Measurements from ENCODE around the gene PCDHB5.
"Not testable (repeated sequence)": the region's sequence is repeated elsewhere in the genome, so short reads cannot be mapped to it uniquely, and the experiment has no call there.

PCDHB5 gene

GRCh38 chr5:141135718-141136266 lies 786 bp downstream of the PCDHB5 start:
- no peak overlapping the region for H3K4me3 Mint-ChIP-seq
- H3K4me1 Mint-ChIP-seq = peaks cover 4% of the 10 kb centered on the region
- H3K36me3 Mint-ChIP-seq = peaks cover 10% of the 10 kb centered on the region
- H3K27ac Mint-ChIP-seq = no peak overlapping the region
- H3K9me3 Mint-ChIP-seq = peaks cover 28% of the 10 kb centered on the region
- peaks cover 23% of the 10 kb centered on the region for H3K27me3 Mint-ChIP-seq

- not testable (repeated sequence) for H3K4me3 Mint-ChIP-seq, H3K36me3 Mint-ChIP-seq, H3K27ac Mint-ChIP-seq, H3K4me1 Mint-ChIP-seq
- peaks cover 28% of the 10 kb centered on the region for H3K9me3 Mint-ChIP-seq
- peaks cover 25% of the 10 kb centered on the region for H3K27me3 Mint-ChIP-seq
Measured at GRCh38 chr5:141137346-141137745, 2.3 kb downstream of the PCDHB5 start.

- Mint-ChIP-seq H3K36me3 (peaks cover 13% of the 10 kb centered on the region), H3K27ac (no peak within 1 kb of the TSS), H3K4me3 (peak within 1 kb of the TSS; percentile 34), H3K4me1 (peaks cover 4% of the 10 kb centered on the region), H3K27me3 (peaks cover 43% of the 10 kb centered on the region), H3K9me3 (peaks cover 22% of the 10 kb centered on the region)
Measured at GRCh38 chr5:141149812-141150211, 14.8 kb downstream of the PCDHB5 start, which contains the start of gene PCDHB6. Gene PCDHB6 (plus strand): TSS chr5:141150057. CDS start chr5:141150258, 201 bp downstream.

- peaks cover 22% of the 10 kb centered on the region for H3K9me3 Mint-ChIP-seq
- no peak overlapping the region for H3K27ac Mint-ChIP-seq
- peaks cover 4% of the 10 kb centered on the region for H3K4me1 Mint-ChIP-seq
- H3K36me3 Mint-ChIP-seq = peaks cover 13% of the 10 kb centered on the region
- H3K27me3 Mint-ChIP-seq = peaks cover 42% of the 10 kb centered on the region
- H3K4me3 Mint-ChIP-seq = peak overlapping the region; percentile 34
Measured at GRCh38 chr5:141150224-141150992, 15.4 kb downstream of the PCDHB5 start.

- H3K27ac Mint-ChIP-seq = no peak overlapping the region
- H3K9me3 Mint-ChIP-seq = peaks cover 22% of the 10 kb centered on the region
- H3K27me3 Mint-ChIP-seq = peaks cover 45% of the 10 kb centered on the region
- H3K36me3 Mint-ChIP-seq = peaks cover 14% of the 10 kb centered on the region
- no peak overlapping the region for H3K4me3 Mint-ChIP-seq
- peaks cover 4% of the 10 kb centered on the region for H3K4me1 Mint-ChIP-seq
Measured at GRCh38 chr5:141150993-141151325, 16.0 kb downstream of the PCDHB5 start.

- not testable (repeated sequence) for H3K4me1 Mint-ChIP-seq, H3K4me3 Mint-ChIP-seq, H3K27ac Mint-ChIP-seq
- peaks cover 47% of the 10 kb centered on the region for H3K27me3 Mint-ChIP-seq
- peaks cover 16% of the 10 kb centered on the region for H3K36me3 Mint-ChIP-seq
- peaks cover 29% of the 10 kb centered on the region for H3K9me3 Mint-ChIP-seq
Measured at GRCh38 chr5:141151632-141152031, 16.6 kb downstream of the PCDHB5 start.

GRCh38 chr5:141152096-141152495 lies 17.1 kb downstream of the PCDHB5 start:
- peaks cover 49% of the 10 kb centered on the region for H3K27me3 Mint-ChIP-seq
- not testable (repeated sequence) for H3K27ac Mint-ChIP-seq, H3K4me3 Mint-ChIP-seq, H3K4me1 Mint-ChIP-seq
- H3K36me3 Mint-ChIP-seq = peaks cover 17% of the 10 kb centered on the region
- H3K9me3 Mint-ChIP-seq = peaks cover 34% of the 10 kb centered on the region

- H3K27ac Mint-ChIP-seq = no peak overlapping the region
- peaks cover 13% of the 10 kb centered on the region for H3K36me3 Mint-ChIP-seq
- no peak overlapping the region for H3K4me3 Mint-ChIP-seq
- H3K27me3 Mint-ChIP-seq = peaks cover 38% of the 10 kb centered on the region
- H3K4me1 Mint-ChIP-seq = no peaks in the 10 kb centered on the region
- peaks cover 25% of the 10 kb centered on the region for H3K9me3 Mint-ChIP-seq
Measured at GRCh38 chr5:141155540-141156374, 20.8 kb downstream of the PCDHB5 start.

GRCh38 chr5:141157356-141157755 lies 22.4 kb downstream of the PCDHB5 start:
- not testable (repeated sequence) for H3K4me3 Mint-ChIP-seq, H3K36me3 Mint-ChIP-seq, H3K27ac Mint-ChIP-seq, H3K4me1 Mint-ChIP-seq
- peaks cover 30% of the 10 kb centered on the region for H3K27me3 Mint-ChIP-seq
- H3K9me3 Mint-ChIP-seq = peaks cover 25% of the 10 kb centered on the region

- Mint-ChIP-seq H3K9me3 (peaks cover 22% of the 10 kb centered on the region), H3K27me3 (peaks cover 27% of the 10 kb centered on the region)
- not testable (repeated sequence) for H3K27ac Mint-ChIP-seq, H3K36me3 Mint-ChIP-seq, H3K4me3 Mint-ChIP-seq, H3K4me1 Mint-ChIP-seq
Measured at GRCh38 chr5:141157901-141158300, 22.9 kb downstream of the PCDHB5 start.

- H3K9me3 Mint-ChIP-seq = peaks cover 11% of the 10 kb centered on the region
- peaks cover 4% of the 10 kb centered on the region for H3K4me1 Mint-ChIP-seq
- no peak within 1 kb of the TSS for H3K4me3 Mint-ChIP-seq
- H3K27me3 Mint-ChIP-seq = peaks cover 34% of the 10 kb centered on the region
- no peaks in the 10 kb centered on the region for H3K36me3 Mint-ChIP-seq
- H3K27ac Mint-ChIP-seq = no peak within 1 kb of the TSS
Measured at GRCh38 chr5:141172381-141173204, 37.6 kb downstream of the PCDHB5 start, which contains the start of gene PCDHB7. Gene PCDHB7 (plus strand): TSS chr5:141172644. CDS start chr5:141172836, 192 bp downstream.

- H3K27me3 Mint-ChIP-seq = peaks cover 21% of the 10 kb centered on the region
- H3K36me3 Mint-ChIP-seq, H3K27ac Mint-ChIP-seq, H3K9me3 Mint-ChIP-seq, H3K4me3 Mint-ChIP-seq, H3K4me1 Mint-ChIP-seq: not testable (repeated sequence)
Measured at GRCh38 chr5:141174291-141175104, 39.5 kb downstream of the PCDHB5 start.

GRCh38 chr5:141175933-141176332 lies 40.9 kb downstream of the PCDHB5 start:
- Mint-ChIP-seq H3K27me3 (peaks cover 23% of the 10 kb centered on the region), H3K9me3 (peaks cover 10% of the 10 kb centered on the region), H3K27ac (no peak overlapping the region), H3K36me3 (no peaks in the 10 kb centered on the region), H3K4me3 (no peak overlapping the region), H3K4me1 (peaks cover 4% of the 10 kb centered on the region)

- H3K4me1 Mint-ChIP-seq, H3K27ac Mint-ChIP-seq, H3K36me3 Mint-ChIP-seq, H3K4me3 Mint-ChIP-seq: not testable (repeated sequence)
- Mint-ChIP-seq H3K27me3 (peaks cover 32% of the 10 kb centered on the region), H3K9me3 (peaks cover 11% of the 10 kb centered on the region)
Measured at GRCh38 chr5:141177577-141178191, 42.7 kb downstream of the PCDHB5 start, which contains the start of gene PCDHB8. Gene PCDHB8 (plus strand): TSS chr5:141177790. CDS start chr5:141178035, 245 bp downstream.
